K562 (cell line): ENCODE results near the gene NUDT2. TPM values are rescaled to one million over a fixed set of nuclear protein-coding genes. Genes with fewer than 3 reads are reported as not detected.
A peak's percentile ranks its signal among the peaks of the same experiment; 100 is the strongest.

ENCODE experiments used
- GMEB1 ChIP-seq: fragments of 250-450 bp; sonication (Bioruptor Pico); IDR thresholded peaks from 2 replicates; pipeline ENCODE4 v1.4.0; 2020; ENCODE audit warnings: mild to moderate bottlenecking
- HDAC3 ChIP-seq: fragments of 450-650 bp; IDR thresholded peaks from 2 replicates; pipeline ENCODE4 v1.6.1; 2018; ENCODE audit warnings: borderline replicate concordance, mild to moderate bottlenecking, moderate library complexity; ENCODE audit not compliant: partially characterized antibody
- HNRNPLL ChIP-seq: fragments of 200-400 bp; formaldehyde crosslinking; IDR thresholded peaks from 2 replicates; pipeline ENCODE4 v1.6.1; 2017; ENCODE audit warnings: low read length, low read depth, mild to moderate bottlenecking; ENCODE audit not compliant: poor library complexity, severe bottlenecking
- MXD1 ChIP-seq: fragments of 250-450 bp; sonication (Bioruptor Pico); IDR thresholded peaks from 2 replicates; pipeline ENCODE4 v1.8.0; 2021; ENCODE audit warnings: borderline replicate concordance, mild to moderate bottlenecking, moderate library complexity; ENCODE audit not compliant: poor library complexity, severe bottlenecking
- NR2C1 ChIP-seq, 2 experiments: fragments of 450-650 bp; IDR thresholded peaks; 2 replicates each; pipeline ENCODE4 v1.6.1; 2017; ENCODE audit warnings: mild to moderate bottlenecking in 2 of 2, antibody characterized with exemption in 1 of 2, inconsistent platforms in 1 of 2, missing compliant biosample characterization in 1 of 2, missing genetic modification characterization in 1 of 2
- SIX5 ChIP-seq, 2 experiments: IDR thresholded peaks; 2 replicates each; pipeline ENCODE4 v1.6.1; 2011; ENCODE audit warnings: low read length in 2 of 2, borderline replicate concordance in 1 of 2, low read depth in 1 of 2, mild to moderate bottlenecking in 1 of 2, moderate library complexity in 1 of 2; ENCODE audit not compliant: insufficient read depth in 1 of 2
- SLC30A9 ChIP-seq: fragments of 250-450 bp; sonication (Bioruptor Pico); IDR thresholded peaks from 2 replicates; pipeline ENCODE4 v1.8.0; 2022; ENCODE audit warnings: mild to moderate bottlenecking, moderate library complexity
- SNRNP70 ChIP-seq: fragments of 200-400 bp; formaldehyde crosslinking; optimal IDR thresholded peaks from 2 replicates; pipeline ENCODE3; 2017; ENCODE audit warnings: low read depth, low read length
- SP1 ChIP-seq: sonication (generic); formaldehyde crosslinking; IDR thresholded peaks from 2 replicates; pipeline ENCODE4 v1.8.1; 2022; ENCODE audit warnings: mild to moderate bottlenecking, missing genetic modification reagents
- STAG1 ChIP-seq: sonication (generic); formaldehyde crosslinking; IDR thresholded peaks from 2 replicates; pipeline ENCODE4 v1.5.0; 2020; ENCODE audit warnings: missing genetic modification reagents, borderline replicate concordance
- TARDBP ChIP-seq: fragments of 450-650 bp; IDR thresholded peaks from 2 replicates; pipeline ENCODE4 v1.6.1; 2016
- TRIM24 ChIP-seq, 2 experiments: fragments of 450-650 bp; IDR thresholded peaks; 2 replicates each; pipeline ENCODE4 v1.6.1; 2016
- ZNF12 ChIP-seq: sonication (generic); formaldehyde crosslinking; IDR thresholded peaks from 2 replicates; pipeline ENCODE4 v1.4.0; 2020; ENCODE audit warnings: mild to moderate bottlenecking, missing genetic modification reagents
- ZNF121 ChIP-seq: sonication (generic); formaldehyde crosslinking; conservative IDR thresholded peaks from 2 replicates; pipeline ENCODE4 v1.8.0; 2022; ENCODE audit warnings: missing genetic modification reagents
- ZNF316 ChIP-seq: fragments of 450-650 bp; IDR thresholded peaks from 2 replicates; pipeline ENCODE4 v1.6.1; 2016
- polyA plus RNA-seq, 8 experiments: library from polyadenylated mRNA; depleted of rRNA in 4 of 8; stranded (reverse) in 5 of 8; unstranded in 3 of 8; fragments of >200 nt; fragmentation: Nextera tagmentation in 2 of 8; fragmentation: Illumina TruSeq in 1 of 8; extraction: Ambion mirVana in 2 of 8; extraction: Trizol in 1 of 8; gene quantifications; 2 replicates each; pipeline versions ENCODE4 v1.2.1 to v1.2.3, GENCODE V29; 2011 to 2014; ENCODE audit warnings: inconsistent platforms in 1 of 8, missing spikeins in 1 of 8
- total RNA-seq, 7 experiments: library from RNA; depleted of rRNA in 6 of 7; stranded (reverse); fragments of >200 nt in 6 of 7; fragmentation: Illumina TruSeq in 2 of 7; extraction: Trizol in 2 of 7; gene quantifications; 2 replicates each; pipeline versions ENCODE4 v1.2.1 to v1.2.3, GENCODE V29; 2011 to 2021; ENCODE audit warnings: low replicate concordance in 1 of 7
- TF ChIP-seq, protein P1 (sequence below): fragments of 450-650 bp; IDR thresholded peaks from 2 replicates; pipeline ENCODE4 v1.6.1; 2017; ENCODE audit warnings: mild to moderate bottlenecking, moderate library complexity
- TF ChIP-seq, protein P2 (sequence below), 2 experiments: fragments of 450-650 bp; conservative IDR thresholded peaks; 2 replicates each; pipeline ENCODE4 v1.6.1; 2017; ENCODE audit warnings: mild to moderate bottlenecking in 2 of 2, moderate library complexity in 2 of 2
- TF ChIP-seq, protein P3 (sequence below): fragments of 200-800 bp; sonication (Bioruptor generic); IDR thresholded peaks from 2 replicates; pipeline ENCODE4 v1.6.1; 2017; ENCODE audit warnings: missing genetic modification characterization, missing compliant biosample characterization
- TF ChIP-seq, protein P4 (sequence below): fragments of 250-450 bp; sonication (Bioruptor Pico); IDR thresholded peaks from 2 replicates; pipeline ENCODE4 v1.8.0; 2021; ENCODE audit warnings: mild to moderate bottlenecking, moderate library complexity

NUDT2 gene
- total and polyA plus RNA-seq, 9 of the 15 experiments (the other 6 are each of a cell fraction or from before 2014, with no cell fraction given): 11.5 to 28.1 (median 19.0) TPM

DNA sequence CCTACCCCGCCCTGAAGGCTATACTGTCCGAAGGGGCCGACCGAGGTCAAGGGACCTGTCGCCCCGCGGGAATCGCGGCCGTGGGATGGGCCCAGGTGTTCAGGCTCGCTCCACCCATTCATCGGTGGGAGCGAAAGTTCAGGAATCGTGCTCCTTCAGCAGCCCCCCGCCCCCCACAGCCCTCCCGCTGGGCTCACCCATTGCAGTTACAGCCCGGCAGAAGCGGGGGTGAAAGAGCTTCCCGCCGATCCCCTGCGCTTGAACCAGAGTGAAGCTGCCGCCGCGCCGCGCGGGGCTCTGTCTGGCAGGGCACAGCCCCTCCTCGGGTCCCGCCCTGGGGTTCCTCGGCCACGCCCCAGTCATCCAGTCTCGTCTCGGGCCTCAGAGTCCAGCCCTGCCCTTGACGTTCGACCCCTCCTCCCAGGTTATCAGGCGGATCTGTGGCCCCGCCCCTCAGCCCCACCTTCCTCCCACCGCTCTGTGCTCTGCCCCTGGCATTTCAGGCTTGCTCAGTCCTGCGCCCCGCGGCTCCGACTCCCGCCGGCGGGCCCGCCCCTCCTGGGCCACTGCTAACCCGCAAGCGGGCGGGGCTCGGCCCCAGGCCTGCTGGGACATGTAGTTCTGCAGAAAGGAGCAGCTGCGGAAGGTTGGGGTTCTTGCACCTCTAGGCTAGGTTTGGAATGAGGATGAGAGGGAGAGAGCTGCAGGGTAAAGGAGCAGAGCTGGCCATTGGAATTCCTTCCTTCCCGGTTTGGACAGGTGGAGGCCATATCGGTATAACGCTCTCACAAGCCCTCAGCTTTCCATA, 47.4 kb downstream of the NUDT2 start, which contains the start of gene MYORG (continued):
- TF ChIP-seq GMEB1 (CRISPR knock-in tag): peak; percentile 47; the same call in 1 of the 2 replicates
- peak; percentile 66 for TF ChIP-seq NR2C1 (IDR thresholded peaks at IDR 0.05)
- TF ChIP-seq NR2C1 (tag; IDR thresholded peaks at IDR 0.05): peak; percentile 88
- TF ChIP-seq HDAC3: no peak
- TF ChIP-seq, protein P1, sequence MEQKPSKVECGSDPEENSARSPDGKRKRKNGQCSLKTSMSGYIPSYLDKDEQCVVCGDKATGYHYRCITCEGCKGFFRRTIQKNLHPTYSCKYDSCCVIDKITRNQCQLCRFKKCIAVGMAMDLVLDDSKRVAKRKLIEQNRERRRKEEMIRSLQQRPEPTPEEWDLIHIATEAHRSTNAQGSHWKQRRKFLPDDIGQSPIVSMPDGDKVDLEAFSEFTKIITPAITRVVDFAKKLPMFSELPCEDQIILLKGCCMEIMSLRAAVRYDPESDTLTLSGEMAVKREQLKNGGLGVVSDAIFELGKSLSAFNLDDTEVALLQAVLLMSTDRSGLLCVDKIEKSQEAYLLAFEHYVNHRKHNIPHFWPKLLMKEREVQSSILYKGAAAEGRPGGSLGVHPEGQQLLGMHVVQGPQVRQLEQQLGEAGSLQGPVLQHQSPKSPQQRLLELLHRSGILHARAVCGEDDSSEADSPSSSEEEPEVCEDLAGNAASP: no peak
- TF ChIP-seq SNRNP70: no peak
- TF ChIP-seq, protein P2, sequence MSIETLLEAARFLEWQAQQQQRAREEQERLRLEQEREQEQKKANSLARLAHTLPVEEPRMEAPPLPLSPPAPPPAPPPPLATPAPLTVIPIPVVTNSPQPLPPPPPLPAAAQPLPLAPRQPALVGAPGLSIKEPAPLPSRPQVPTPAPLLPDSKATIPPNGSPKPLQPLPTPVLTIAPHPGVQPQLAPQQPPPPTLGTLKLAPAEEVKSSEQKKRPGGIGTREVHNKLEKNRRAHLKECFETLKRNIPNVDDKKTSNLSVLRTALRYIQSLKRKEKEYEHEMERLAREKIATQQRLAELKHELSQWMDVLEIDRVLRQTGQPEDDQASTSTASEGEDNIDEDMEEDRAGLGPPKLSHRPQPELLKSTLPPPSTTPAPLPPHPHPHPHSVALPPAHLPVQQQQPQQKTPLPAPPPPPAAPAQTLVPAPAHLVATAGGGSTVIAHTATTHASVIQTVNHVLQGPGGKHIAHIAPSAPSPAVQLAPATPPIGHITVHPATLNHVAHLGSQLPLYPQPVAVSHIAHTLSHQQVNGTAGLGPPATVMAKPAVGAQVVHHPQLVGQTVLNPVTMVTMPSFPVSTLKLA (conservative IDR thresholded peaks at IDR 0.05): peak in 1 of 2 experiments; percentile 44; a peak in 2 of 4 replicates
- no peak for TF ChIP-seq ZNF12
- peak; percentile 75 to 79; a peak in 3 of 4 replicates for TF ChIP-seq SIX5 (IDR thresholded peaks at IDR 0.05; ENCODE audit: borderline replicate concordance in 1 of 2, insufficient read depth in 1 of 2, low read depth in 1 of 2, low read length in 2 of 2)
- no peak for TF ChIP-seq SLC30A9 (CRISPR knock-in tag)
- TF ChIP-seq, protein P3, sequence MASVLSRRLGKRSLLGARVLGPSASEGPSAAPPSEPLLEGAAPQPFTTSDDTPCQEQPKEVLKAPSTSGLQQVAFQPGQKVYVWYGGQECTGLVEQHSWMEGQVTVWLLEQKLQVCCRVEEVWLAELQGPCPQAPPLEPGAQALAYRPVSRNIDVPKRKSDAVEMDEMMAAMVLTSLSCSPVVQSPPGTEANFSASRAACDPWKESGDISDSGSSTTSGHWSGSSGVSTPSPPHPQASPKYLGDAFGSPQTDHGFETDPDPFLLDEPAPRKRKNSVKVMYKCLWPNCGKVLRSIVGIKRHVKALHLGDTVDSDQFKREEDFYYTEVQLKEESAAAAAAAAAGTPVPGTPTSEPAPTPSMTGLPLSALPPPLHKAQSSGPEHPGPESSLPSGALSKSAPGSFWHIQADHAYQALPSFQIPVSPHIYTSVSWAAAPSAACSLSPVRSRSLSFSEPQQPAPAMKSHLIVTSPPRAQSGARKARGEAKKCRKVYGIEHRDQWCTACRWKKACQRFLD: no peak
- TF ChIP-seq TARDBP: no peak
- peak; percentile 90 for TF ChIP-seq SP1 (CRISPR knock-in tag)
- no peak for TF ChIP-seq ZNF316
- no peak for TF ChIP-seq TRIM24 (IDR thresholded peaks at IDR 0.05)
- no peak for TF ChIP-seq MXD1
- no peak for TF ChIP-seq ZNF121 (CRISPR knock-in tag)
- no peak for TF ChIP-seq STAG1 (CRISPR knock-in tag)
- TF ChIP-seq HNRNPLL: no peak
- TF ChIP-seq, protein P4, sequence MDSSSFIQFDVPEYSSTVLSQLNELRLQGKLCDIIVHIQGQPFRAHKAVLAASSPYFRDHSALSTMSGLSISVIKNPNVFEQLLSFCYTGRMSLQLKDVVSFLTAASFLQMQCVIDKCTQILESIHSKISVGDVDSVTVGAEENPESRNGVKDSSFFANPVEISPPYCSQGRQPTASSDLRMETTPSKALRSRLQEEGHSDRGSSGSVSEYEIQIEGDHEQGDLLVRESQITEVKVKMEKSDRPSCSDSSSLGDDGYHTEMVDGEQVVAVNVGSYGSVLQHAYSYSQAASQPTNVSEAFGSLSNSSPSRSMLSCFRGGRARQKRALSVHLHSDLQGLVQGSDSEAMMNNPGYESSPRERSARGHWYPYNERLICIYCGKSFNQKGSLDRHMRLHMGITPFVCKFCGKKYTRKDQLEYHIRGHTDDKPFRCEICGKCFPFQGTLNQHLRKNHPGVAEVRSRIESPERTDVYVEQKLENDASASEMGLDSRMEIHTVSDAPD: no peak
